ENCODE data around the gene SHD. TPM values are rescaled to one million over a fixed set of nuclear protein-coding genes. Genes with fewer than 3 reads are reported as not detected.

Gene SHD
- total RNA-seq, 1 donor from 2014 or later = 0.79 TPM

DNA sequence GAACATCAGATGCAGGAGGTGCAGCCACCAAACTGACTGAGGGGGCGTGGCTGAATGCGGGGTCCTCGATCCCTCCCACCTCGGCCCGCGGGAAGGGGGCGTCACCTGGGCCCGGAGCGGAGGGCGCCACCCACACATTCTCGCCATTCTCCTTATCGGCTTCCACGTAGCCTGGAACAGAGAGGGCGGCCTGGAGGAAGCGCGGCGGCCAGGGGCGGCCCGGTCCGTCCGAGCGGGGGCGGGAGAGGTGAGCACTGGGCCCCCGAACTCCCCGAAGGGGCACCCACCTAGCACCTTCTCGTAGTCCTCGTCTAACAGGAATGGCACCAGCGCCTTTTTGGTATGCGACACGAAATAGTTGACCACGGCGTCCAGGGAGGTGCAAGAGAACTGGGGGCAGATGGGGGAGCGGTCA, 47.8 kb downstream of the SHD start:
- Mint-ChIP-seq H3K4me3 (ENCODE audit: unreplicated experiment) (peak overlapping the region; percentile 74), H3K4me1 (ENCODE audit: low read depth, unreplicated experiment) (peaks cover 2% of the 10 kb centered on the region), H3K36me3 (ENCODE audit: low read depth, unreplicated experiment) (peaks cover 3% of the 10 kb centered on the region), H3K27me3 (ENCODE audit: low read depth, unreplicated experiment) (no peaks in the 10 kb centered on the region), H3K9me3 (ENCODE audit: unreplicated experiment) (no peaks in the 10 kb centered on the region), H3K27ac (ENCODE audit: unreplicated experiment) (no peak overlapping the region)
- Histone ChIP-seq H3K9me3 (ENCODE audit: insufficient read depth, low read depth, low read length) (no peaks in the 10 kb centered on the region), H3K36me3 (ENCODE audit: insufficient read depth, low read length) (no peaks in the 10 kb centered on the region), H3K27ac (ENCODE audit: low read depth, low read length) (no peak overlapping the region), H3K27me3 (ENCODE audit: insufficient read depth, low read length) (no peaks in the 10 kb centered on the region), H3K9ac (ENCODE audit: low read length) (no peak overlapping the region), H3K4me3 (ENCODE audit: insufficient read depth, low read depth, low read length) (no peak overlapping the region), H4K20me1 (ENCODE audit: insufficient read depth, low read length) (no peaks in the 10 kb centered on the region), H3K4me1 (ENCODE audit: insufficient read depth, low read length) (peaks cover 3% of the 10 kb centered on the region), H3K79me2 (ENCODE audit: insufficient read depth, low read length) (no peaks in the 10 kb centered on the region), H2AFZ (ENCODE audit: low read depth, low read length) (peak overlapping the region; percentile 51), H3K4me2 (ENCODE audit: low read length) (peak overlapping the region; percentile 64)
- TF ChIP-seq, protein P1, sequence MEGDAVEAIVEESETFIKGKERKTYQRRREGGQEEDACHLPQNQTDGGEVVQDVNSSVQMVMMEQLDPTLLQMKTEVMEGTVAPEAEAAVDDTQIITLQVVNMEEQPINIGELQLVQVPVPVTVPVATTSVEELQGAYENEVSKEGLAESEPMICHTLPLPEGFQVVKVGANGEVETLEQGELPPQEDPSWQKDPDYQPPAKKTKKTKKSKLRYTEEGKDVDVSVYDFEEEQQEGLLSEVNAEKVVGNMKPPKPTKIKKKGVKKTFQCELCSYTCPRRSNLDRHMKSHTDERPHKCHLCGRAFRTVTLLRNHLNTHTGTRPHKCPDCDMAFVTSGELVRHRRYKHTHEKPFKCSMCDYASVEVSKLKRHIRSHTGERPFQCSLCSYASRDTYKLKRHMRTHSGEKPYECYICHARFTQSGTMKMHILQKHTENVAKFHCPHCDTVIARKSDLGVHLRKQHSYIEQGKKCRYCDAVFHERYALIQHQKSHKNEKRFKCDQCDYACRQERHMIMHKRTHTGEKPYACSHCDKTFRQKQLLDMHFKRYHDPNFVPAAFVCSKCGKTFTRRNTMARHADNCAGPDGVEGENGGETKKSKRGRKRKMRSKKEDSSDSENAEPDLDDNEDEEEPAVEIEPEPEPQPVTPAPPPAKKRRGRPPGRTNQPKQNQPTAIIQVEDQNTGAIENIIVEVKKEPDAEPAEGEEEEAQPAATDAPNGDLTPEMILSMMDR (IDR thresholded peaks at IDR 0.05; ENCODE audit: insufficient read depth, low read depth, low read length) = no peak
- no peak for TF ChIP-seq EZH2 (IDR thresholded peaks at IDR 0.05; ENCODE audit: insufficient read depth, low read length)
- FAIRE-seq (no peak), DNase-seq (ENCODE audit: low read depth) (no peak)

- Mint-ChIP-seq H3K36me3 (ENCODE audit: low read depth, unreplicated experiment) (peaks cover 3% of the 10 kb centered on the region), H3K27ac (ENCODE audit: unreplicated experiment) (peak overlapping the region; percentile 41), H3K4me3 (ENCODE audit: unreplicated experiment) (peak overlapping the region; percentile 71), H3K4me1 (ENCODE audit: low read depth, unreplicated experiment) (peaks cover 2% of the 10 kb centered on the region), H3K9me3 (ENCODE audit: unreplicated experiment) (no peaks in the 10 kb centered on the region), H3K27me3 (ENCODE audit: low read depth, unreplicated experiment) (no peaks in the 10 kb centered on the region)
- H3K4me1 ChIP-seq (ENCODE audit: insufficient read depth, low read length) = peaks cover 3% of the 10 kb centered on the region
- peak overlapping the region; percentile 64 for H3K4me2 ChIP-seq (ENCODE audit: low read length)
- H3K27me3 ChIP-seq (ENCODE audit: insufficient read depth, low read length) = no peaks in the 10 kb centered on the region
- DNase-seq (ENCODE audit: low read depth) = no peak
- no peak for FAIRE-seq
- peak overlapping the region; percentile 51 for H2AFZ ChIP-seq (ENCODE audit: low read depth, low read length)
- no peak for TF ChIP-seq EZH2 (IDR thresholded peaks at IDR 0.05; ENCODE audit: insufficient read depth, low read length)
- TF ChIP-seq, protein P1 (IDR thresholded peaks at IDR 0.05; ENCODE audit: insufficient read depth, low read depth, low read length) = no peak
- no peaks in the 10 kb centered on the region for H3K79me2 ChIP-seq (ENCODE audit: insufficient read depth, low read length)
- H3K9me3 ChIP-seq (ENCODE audit: insufficient read depth, low read depth, low read length) = no peaks in the 10 kb centered on the region
- no peak overlapping the region for H3K27ac ChIP-seq (ENCODE audit: low read depth, low read length)
- H3K36me3 ChIP-seq (ENCODE audit: insufficient read depth, low read length) = no peaks in the 10 kb centered on the region
- no peaks in the 10 kb centered on the region for H4K20me1 ChIP-seq (ENCODE audit: insufficient read depth, low read length)
- no peak overlapping the region for H3K4me3 ChIP-seq (ENCODE audit: insufficient read depth, low read depth, low read length)
- H3K9ac ChIP-seq (ENCODE audit: low read length) = no peak overlapping the region
These were observed 48.3 kb downstream of the SHD start for GRCh38 chr19:4327252-4327876.

DNA sequence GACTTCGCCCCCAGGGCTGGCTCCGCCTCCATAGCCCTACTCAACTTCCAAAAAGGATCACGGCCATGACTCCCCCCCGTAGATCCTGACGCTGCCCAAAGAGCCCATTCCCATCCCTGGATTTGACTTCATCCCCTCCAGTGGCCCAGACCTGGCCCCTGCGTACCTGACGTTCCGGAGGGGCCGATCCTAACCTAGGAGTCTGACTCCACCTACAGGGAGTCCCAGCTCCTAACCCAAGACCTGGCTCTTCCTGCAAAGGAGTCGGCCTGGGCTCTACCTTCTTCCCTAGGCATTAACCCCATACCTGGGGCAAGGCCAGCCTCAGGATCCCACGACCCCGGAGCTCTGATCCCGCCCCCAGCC, 48.8 kb downstream of the SHD start:
- Histone ChIP-seq H3K9ac (ENCODE audit: low read length) (no peak overlapping the region), H3K27me3 (ENCODE audit: insufficient read depth, low read length) (no peaks in the 10 kb centered on the region), H2AFZ (ENCODE audit: low read depth, low read length) (no peak overlapping the region), H3K4me2 (ENCODE audit: low read length) (peak overlapping the region; percentile 29), H3K4me3 (ENCODE audit: insufficient read depth, low read depth, low read length) (peak overlapping the region; percentile 7), H3K36me3 (ENCODE audit: insufficient read depth, low read length) (no peaks in the 10 kb centered on the region), H3K4me1 (ENCODE audit: insufficient read depth, low read length) (peaks cover 3% of the 10 kb centered on the region), H3K27ac (ENCODE audit: low read depth, low read length) (no peak overlapping the region), H3K79me2 (ENCODE audit: insufficient read depth, low read length) (no peaks in the 10 kb centered on the region), H4K20me1 (ENCODE audit: insufficient read depth, low read length) (no peaks in the 10 kb centered on the region), H3K9me3 (ENCODE audit: insufficient read depth, low read depth, low read length) (no peaks in the 10 kb centered on the region)
- peaks cover 3% of the 10 kb centered on the region for H3K36me3 Mint-ChIP-seq (ENCODE audit: low read depth, unreplicated experiment)
- peak overlapping the region; percentile 24 for H3K27ac Mint-ChIP-seq (ENCODE audit: unreplicated experiment)
- FAIRE-seq = no peak
- H3K4me1 Mint-ChIP-seq (ENCODE audit: low read depth, unreplicated experiment) = peaks cover 2% of the 10 kb centered on the region
- TF ChIP-seq, protein P1 (IDR thresholded peaks at IDR 0.05; ENCODE audit: insufficient read depth, low read depth, low read length) = no peak
- no peak for TF ChIP-seq EZH2 (IDR thresholded peaks at IDR 0.05; ENCODE audit: insufficient read depth, low read length)
- H3K9me3 Mint-ChIP-seq (ENCODE audit: unreplicated experiment) = no peaks in the 10 kb centered on the region
- DNase-seq (ENCODE audit: low read depth) = no peak
- H3K27me3 Mint-ChIP-seq (ENCODE audit: low read depth, unreplicated experiment) = no peaks in the 10 kb centered on the region
- peak overlapping the region; percentile 71 for H3K4me3 Mint-ChIP-seq (ENCODE audit: unreplicated experiment)
